GM20000 (cell line): ENCODE data around the gene LHFPL3.

Experiments
- DNase-seq: peaks from one replicate; pipeline ENCODE4 v3.0.0; 2012; ENCODE audit warnings: low spot score
- TF ChIP-seq, protein P1 (sequence below): IDR thresholded peaks from 2 replicates; pipeline ENCODE4 v1.5.1; 2012; ENCODE audit warnings: mild to moderate bottlenecking, control low read depth; ENCODE audit errors: extremely low read depth, missing control alignments

LHFPL3 gene

DNA sequence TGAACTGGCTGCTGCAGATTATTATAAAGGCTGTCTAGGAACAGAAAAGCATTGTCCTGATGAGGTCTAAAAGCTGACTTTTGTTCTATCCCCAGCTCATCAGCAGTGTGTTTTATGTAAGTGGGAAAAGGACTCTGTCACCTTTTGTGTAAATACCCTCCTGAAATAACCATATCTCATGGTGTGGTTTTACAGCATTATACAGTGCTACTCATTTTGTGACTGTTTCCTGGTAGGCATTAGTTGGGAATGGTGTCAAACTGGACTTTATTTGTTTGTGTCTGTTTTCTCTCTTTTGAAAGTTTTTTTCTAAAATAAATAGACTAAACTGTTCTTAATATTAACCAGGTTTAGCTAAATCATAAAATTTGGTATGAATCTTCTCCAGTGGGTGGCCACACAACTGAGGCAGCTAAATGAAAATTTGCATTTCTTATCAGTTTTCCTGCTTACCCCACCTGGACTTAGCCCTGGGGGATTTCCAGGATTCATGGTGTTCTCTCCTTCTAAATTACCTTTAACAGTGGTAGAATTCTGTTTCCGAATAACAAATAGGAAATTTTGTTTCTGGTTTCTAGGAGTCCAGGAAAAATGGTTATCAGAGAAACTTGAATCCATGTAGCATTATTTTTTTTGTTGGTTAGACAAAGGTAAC is 140.9 kb downstream of the LHFPL3 start:
- no peak for DNase-seq
- TF ChIP-seq, protein P1, sequence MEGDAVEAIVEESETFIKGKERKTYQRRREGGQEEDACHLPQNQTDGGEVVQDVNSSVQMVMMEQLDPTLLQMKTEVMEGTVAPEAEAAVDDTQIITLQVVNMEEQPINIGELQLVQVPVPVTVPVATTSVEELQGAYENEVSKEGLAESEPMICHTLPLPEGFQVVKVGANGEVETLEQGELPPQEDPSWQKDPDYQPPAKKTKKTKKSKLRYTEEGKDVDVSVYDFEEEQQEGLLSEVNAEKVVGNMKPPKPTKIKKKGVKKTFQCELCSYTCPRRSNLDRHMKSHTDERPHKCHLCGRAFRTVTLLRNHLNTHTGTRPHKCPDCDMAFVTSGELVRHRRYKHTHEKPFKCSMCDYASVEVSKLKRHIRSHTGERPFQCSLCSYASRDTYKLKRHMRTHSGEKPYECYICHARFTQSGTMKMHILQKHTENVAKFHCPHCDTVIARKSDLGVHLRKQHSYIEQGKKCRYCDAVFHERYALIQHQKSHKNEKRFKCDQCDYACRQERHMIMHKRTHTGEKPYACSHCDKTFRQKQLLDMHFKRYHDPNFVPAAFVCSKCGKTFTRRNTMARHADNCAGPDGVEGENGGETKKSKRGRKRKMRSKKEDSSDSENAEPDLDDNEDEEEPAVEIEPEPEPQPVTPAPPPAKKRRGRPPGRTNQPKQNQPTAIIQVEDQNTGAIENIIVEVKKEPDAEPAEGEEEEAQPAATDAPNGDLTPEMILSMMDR = no peak

DNA sequence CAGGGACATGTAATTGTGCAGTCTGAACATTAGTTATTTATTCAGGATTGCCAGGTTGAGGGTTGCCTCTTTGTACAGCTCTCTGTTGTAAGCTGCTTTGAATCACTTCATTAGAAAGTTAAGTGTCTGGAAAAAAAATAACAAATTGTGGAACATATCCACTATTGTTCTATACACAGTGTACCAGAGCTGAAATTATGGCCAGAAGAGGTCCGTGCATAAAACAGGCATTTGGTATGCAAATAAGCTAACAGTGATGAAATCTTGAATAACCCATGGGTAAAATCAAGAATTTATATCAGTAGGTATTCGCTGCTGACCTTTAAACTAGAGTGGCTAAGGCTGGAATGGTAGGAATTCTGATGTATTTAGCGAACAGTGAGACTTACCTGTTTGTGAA is 152.1 kb downstream of the LHFPL3 start:
- TF ChIP-seq, protein P1 = no peak
- no peak for DNase-seq

DNA sequence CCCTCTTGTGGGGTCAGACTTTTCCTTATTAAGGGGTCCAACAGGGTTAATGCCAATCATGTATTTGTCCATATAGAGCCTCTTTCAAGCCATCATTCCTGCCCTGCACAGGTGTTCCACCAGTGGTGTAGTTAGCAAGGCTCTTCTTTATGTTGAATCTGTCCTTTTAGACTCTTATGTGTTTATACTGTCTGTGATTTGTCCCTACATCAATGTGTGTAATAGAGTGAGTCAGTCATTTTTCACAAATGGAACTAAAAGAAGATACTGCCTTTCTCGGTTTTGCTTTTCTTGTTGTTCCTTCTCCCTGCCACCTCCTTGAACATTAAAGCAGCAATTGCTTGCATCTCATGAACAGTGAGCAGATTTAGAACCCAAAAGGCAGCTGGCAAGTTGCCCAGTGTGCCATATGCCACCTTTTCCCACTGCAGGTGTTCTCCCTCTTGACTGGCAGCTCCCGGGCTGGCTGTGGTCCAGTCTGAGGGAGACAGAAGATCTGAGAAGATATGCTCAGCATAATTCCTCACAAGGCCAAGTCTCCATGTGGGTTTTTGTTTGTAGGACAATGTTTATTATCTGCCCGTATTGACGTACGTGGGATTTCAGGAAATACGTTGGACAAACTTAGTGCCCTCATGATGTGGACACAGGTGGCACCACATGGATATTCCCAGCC is 154.1 kb downstream of the LHFPL3 start:
- TF ChIP-seq, protein P1 = no peak
- DNase-seq = no peak

DNA sequence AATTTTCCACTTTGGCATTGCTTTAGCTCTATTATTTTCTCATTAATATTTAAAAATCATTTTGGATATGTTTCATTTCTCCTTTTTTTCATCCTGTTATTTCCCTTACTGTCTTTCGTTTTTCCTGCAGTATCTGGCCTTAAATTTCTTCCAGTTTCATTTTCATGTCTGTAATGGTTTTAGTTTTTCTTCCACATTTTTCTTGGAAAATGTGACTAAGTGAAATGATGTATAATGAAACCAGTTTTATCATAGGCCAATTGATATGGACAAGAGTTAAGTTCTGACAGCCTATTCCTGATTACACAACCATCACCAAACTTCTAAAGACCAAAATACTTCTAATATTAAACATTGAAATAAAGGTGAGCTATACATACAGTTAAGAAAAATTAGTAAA is 158.5 kb downstream of the LHFPL3 start:
- TF ChIP-seq, protein P1 = no peak
- no peak for DNase-seq

DNA sequence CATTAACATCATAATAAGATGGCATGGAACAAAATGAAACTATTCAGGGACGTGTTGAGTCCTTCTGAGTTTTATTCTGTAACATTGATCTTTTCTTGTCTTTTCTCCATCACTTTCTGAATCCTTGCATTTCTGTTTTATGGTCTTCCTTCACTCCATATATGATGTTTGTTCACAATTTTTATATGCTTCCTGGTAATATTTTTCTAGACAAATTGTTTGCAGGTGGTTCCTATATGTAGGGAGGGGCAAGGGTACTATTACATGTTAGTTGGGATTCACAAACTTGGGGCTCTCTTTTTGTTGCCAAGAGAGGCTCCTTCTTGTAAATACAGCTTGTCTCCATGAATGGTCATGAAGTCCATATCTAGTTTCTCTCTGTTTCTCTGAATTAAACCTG is 159.2 kb downstream of the LHFPL3 start:
- no peak for DNase-seq
- TF ChIP-seq, protein P1 = no peak

DNA sequence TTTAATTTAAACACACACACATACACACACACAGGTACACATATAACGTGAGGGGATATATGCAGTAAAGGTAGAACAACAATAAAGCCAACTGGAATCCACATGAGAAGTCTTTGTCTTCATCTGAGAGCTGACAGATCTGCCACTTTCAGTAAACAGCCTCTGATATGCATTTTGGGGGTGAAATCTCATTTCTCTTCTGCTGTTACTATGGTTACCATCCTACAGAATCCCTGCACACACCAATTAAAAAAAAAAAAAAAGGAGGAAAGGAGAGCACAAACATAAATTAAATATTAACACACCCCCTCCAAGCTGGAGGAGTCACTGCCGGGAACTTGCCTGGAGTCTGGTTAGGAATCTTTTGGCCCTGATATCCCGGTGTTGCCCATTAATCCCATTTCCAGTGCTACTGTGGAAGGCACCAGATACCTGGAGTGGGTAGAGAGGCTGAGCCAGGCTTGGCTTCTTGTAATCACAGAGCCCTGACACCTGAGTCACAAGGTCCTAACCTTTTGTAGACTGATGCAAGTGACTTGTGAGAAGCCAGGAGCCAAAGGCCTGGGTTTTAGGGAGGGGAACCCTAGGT is 169.1 kb downstream of the LHFPL3 start:
- DNase-seq = no peak
- TF ChIP-seq, protein P1 = no peak

DNA sequence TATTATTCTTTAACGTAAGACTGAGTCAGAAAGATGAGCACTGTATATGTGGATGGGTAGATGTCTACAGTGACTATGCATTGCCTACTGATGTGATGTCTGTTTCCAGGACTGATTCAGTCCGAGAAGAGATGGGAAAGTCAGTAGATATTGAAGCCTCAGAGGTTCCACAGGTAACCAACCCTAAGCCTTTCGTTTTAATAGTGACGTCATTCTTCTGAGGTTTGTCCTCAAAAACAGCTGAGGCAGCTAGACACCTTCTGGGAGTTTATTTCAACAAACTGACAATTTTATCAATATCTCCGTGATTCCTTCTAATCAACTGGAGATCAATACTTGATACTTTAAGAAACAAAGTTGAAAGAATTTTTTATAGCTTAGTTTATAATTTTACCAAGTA is 171.6 kb downstream of the LHFPL3 start:
- TF ChIP-seq, protein P1 = no peak
- DNase-seq = no peak
